AG09319 (cell line): ENCODE measurements around the gene CDKN1B.

ENCODE experiments used
- DNase-seq: peaks from one replicate; pipeline ENCODE4 v3.0.0-alpha.2; 2010; ENCODE audit warnings: low read depth; ENCODE audit errors: extremely low read depth
- CTCF ChIP-seq: IDR thresholded peaks from 2 replicates; pipeline ENCODE4 v1.5.1; 2011; ENCODE audit warnings: low read depth, mild to moderate bottlenecking, inconsistent platforms, low read length, moderate library complexity

CDKN1B gene

GRCh38 chr12:12724421-12725085 lies 7.4 kb downstream of the CDKN1B start:
- no peak for DNase-seq
- no peak for TF ChIP-seq CTCF

DNA sequence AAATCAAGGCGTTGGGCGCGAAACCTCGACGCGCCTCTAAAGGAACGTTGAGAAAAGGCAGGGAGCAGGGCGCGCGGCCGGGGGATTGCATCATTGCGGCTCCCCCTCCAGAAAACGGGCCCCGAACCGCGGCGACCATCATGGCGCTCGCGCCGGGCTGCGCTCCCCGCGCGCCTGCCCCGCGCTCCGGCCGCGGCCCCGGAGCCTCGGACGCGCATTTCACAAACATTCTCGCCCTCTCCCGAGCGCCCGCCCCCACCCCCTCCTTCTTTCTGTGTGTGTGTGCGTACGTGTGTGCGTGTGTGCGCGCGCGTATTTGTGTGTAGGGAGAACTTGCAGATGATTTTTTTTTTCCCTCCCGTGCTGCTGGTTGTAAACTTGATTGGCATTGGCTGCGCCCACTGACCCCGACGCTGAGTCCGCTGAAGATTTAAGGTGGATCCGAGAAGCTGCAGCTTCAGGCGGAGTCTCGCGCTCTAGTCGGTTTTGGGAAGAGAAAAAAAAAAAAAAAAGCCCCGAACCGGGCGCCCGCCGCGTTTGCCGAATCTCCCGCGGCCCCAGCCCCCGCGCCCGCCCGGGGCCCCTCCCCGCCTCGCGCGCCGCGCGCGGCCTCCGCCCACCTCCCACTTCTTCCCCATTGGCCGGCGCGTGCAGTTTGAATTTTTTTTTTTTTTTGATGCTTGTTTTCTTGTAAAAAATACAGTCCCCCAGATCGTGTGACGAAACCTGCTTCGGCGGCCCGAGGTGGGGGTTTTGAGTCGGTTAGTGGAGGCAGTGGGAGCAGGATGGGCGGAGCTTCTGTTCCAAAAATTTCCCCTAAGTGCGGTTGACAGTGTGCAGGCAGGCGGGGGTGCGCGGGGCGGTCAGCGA lies 8.2 kb downstream of the CDKN1B start:
- no peak for TF ChIP-seq CTCF
- DNase-seq: peak; percentile 100

DNA sequence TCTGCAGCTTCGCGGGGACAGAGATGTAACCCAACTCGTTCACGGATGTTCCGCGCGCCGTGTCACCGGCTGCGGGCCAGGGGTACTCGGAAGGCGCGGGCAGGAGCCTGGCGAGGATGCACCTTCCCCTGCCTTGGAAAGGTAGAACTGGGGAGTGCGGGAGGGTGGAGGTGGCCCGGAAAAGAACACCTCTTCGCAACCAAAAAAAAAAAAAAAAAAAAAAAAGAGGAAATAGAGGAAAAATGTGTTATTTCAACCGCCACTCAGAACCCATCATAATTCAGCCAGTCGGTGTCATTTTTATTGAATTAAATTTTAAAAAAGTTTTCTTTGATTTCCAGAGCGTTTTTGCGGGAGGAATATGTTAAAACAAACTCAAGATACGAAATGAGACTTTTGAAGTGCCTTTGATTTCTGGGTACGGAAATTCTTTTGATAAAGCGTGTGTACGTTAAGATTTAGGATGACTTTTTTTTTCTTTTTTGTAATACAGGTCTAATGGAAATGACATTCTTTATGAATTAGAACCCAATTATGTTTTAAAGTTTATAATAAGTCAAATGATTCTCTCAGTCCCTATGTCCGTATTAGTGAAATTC lies 8.9 kb downstream of the CDKN1B start:
- no peak for DNase-seq
- no peak for TF ChIP-seq CTCF

DNA sequence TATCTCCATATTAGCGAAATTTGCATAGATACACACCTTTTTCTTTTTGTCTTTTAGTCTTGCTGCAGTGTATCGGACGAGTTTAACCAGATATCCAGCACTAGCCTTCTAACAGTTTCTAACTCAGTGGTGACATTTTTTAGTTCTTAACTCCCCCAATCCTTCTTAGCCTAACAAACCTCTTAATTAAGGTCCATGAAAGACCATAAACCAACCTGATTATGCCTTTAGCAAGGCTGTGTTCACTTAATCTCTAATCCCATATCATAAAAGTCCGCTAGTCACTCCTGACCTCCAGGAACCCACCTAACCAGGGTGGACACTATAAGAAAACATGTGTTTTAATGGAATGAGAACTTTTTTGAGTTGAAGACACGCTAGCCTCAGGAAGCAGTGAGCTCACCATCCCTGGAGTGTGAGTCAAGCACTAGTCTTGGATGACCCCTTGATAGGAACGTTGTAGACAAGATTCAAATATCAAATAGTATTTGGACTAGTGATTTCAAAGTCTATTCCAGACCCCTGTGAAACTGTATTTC lies 9.5 kb downstream of the CDKN1B start:
- no peak for TF ChIP-seq CTCF
- DNase-seq: no peak

GRCh38 chr12:12731178-12731577 lies 14.0 kb downstream of the CDKN1B start:
- no peak for TF ChIP-seq CTCF
- DNase-seq: no peak

- TF ChIP-seq CTCF: no peak
These were observed 14.6 kb downstream of the CDKN1B start for GRCh38 chr12:12731785-12732184.

DNA sequence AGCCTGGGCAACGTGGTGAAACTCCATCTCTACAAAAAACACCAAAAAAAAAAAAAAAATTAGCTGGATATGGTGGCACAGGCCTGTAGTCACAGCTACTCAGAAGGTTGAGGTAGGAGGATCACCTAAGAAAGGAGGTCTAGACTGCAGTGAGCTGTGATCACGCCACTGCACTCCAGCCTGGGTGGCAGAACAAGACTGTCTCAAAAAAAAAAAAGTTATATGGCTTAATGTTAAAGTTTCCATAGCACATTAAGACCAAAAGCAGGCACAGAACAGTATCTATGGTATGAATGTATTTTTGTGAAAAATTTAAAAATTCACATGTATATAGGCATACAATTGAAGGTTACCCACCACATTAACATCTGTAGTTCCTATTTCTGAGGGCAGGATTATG lies 15.9 kb downstream of the CDKN1B start:
- no peak for DNase-seq
- TF ChIP-seq CTCF: no peak

More at GRCh38 chr12:12731785-12732184, 14.6 kb downstream of the CDKN1B start:
- no peak for DNase-seq
